ENCODE data around the gene LRRC47.
"Not testable (repeated sequence)": the region's sequence is repeated elsewhere in the genome, so short reads cannot be mapped to it uniquely, and the experiment has no call there.

LRRC47 gene

GRCh38 chr1:3756394-3756793, 39.9 kb downstream of the LRRC47 start:
- in situ Hi-C loops (cut with MboI; ENCODE audit: low pct_unique_long_range_greater_than_20kb, low sequenced_read_pairs), result no loop called here
- no peak for DNase-seq

- DNase-seq, result no peak
- in situ Hi-C loops (cut with MboI; ENCODE audit: low pct_unique_long_range_greater_than_20kb, low sequenced_read_pairs), result no loop called here
Measured at GRCh38 chr1:3753656-3754454, 42.4 kb downstream of the LRRC47 start.

- in situ Hi-C loops (cut with MboI; ENCODE audit: low pct_unique_long_range_greater_than_20kb, low sequenced_read_pairs), result no loop called here
- DNase-seq, result no peak
Measured at GRCh38 chr1:3752400-3752945, 43.8 kb downstream of the LRRC47 start, which contains the start of gene CCDC27. CCDC27 (plus strand) TSS chr1:3752450; CDS start chr1:3752482, 32 bp downstream.

GRCh38 chr1:3750741-3751140, 45.6 kb downstream of the LRRC47 start:
- in situ Hi-C loops (cut with MboI; ENCODE audit: low pct_unique_long_range_greater_than_20kb, low sequenced_read_pairs), result no loop called here
- no peak for DNase-seq

- in situ Hi-C loops (cut with MboI; ENCODE audit: low pct_unique_long_range_greater_than_20kb, low sequenced_read_pairs), result no loop called here
- no peak for DNase-seq
Measured at GRCh38 chr1:3749512-3749911, 46.8 kb downstream of the LRRC47 start.

GRCh38 chr1:3748316-3748900, 47.9 kb downstream of the LRRC47 start:
- in situ Hi-C loops (cut with MboI; ENCODE audit: low pct_unique_long_range_greater_than_20kb, low sequenced_read_pairs); DNase-seq: not testable (repeated sequence)

- no peak for DNase-seq
- in situ Hi-C loops (cut with MboI; ENCODE audit: low pct_unique_long_range_greater_than_20kb, low sequenced_read_pairs), result no loop called here
Measured at GRCh38 chr1:3747903-3748302, 48.4 kb downstream of the LRRC47 start.

- DNase-seq, result no peak
- in situ Hi-C loops (cut with MboI; ENCODE audit: low pct_unique_long_range_greater_than_20kb, low sequenced_read_pairs), result no loop called here
Measured at GRCh38 chr1:3747522-3747848, 48.8 kb downstream of the LRRC47 start.

- in situ Hi-C loops (cut with MboI; ENCODE audit: low pct_unique_long_range_greater_than_20kb, low sequenced_read_pairs), result no loop called here
- DNase-seq, result peak; percentile 75
Measured at GRCh38 chr1:3746830-3747521, 49.3 kb downstream of the LRRC47 start.

- no peak for DNase-seq
- in situ Hi-C loops (cut with MboI; ENCODE audit: low pct_unique_long_range_greater_than_20kb, low sequenced_read_pairs), result no loop called here
Measured at GRCh38 chr1:3746389-3746829, 49.9 kb downstream of the LRRC47 start.

GRCh38 chr1:3745590-3746381, 50.5 kb downstream of the LRRC47 start:
- DNase-seq, result no peak
- in situ Hi-C loops (cut with MboI; ENCODE audit: low pct_unique_long_range_greater_than_20kb, low sequenced_read_pairs), result no loop called here

GRCh38 chr1:3745071-3745470, 51.2 kb downstream of the LRRC47 start:
- in situ Hi-C loops (cut with MboI; ENCODE audit: low pct_unique_long_range_greater_than_20kb, low sequenced_read_pairs), result no loop called here

GRCh38 chr1:3744646-3745045, 51.7 kb downstream of the LRRC47 start:
- no peak for DNase-seq
- in situ Hi-C loops (cut with MboI; ENCODE audit: low pct_unique_long_range_greater_than_20kb, low sequenced_read_pairs), result no loop called here

More at GRCh38 chr1:3745071-3745470, 51.2 kb downstream of the LRRC47 start:
- no peak for DNase-seq

- in situ Hi-C loops (cut with MboI; ENCODE audit: low pct_unique_long_range_greater_than_20kb, low sequenced_read_pairs), result no loop called here
Measured at GRCh38 chr1:3743826-3744225, 52.5 kb downstream of the LRRC47 start.

GRCh38 chr1:3743421-3743820, 52.9 kb downstream of the LRRC47 start:
- no peak for DNase-seq
- in situ Hi-C loops (cut with MboI; ENCODE audit: low pct_unique_long_range_greater_than_20kb, low sequenced_read_pairs), result no loop called here

More at GRCh38 chr1:3743826-3744225, 52.5 kb downstream of the LRRC47 start:
- DNase-seq, result no peak

- DNase-seq, result no peak
- in situ Hi-C loops (cut with MboI; ENCODE audit: low pct_unique_long_range_greater_than_20kb, low sequenced_read_pairs), result no loop called here
Measured at GRCh38 chr1:3742439-3743298, 53.6 kb downstream of the LRRC47 start.

- in situ Hi-C loops (cut with MboI; ENCODE audit: low pct_unique_long_range_greater_than_20kb, low sequenced_read_pairs), result no loop called here
- no peak for DNase-seq
Measured at GRCh38 chr1:3741566-3742438, 54.5 kb downstream of the LRRC47 start.

All from KBM-7 (cell line).